ENCODE data around the gene AIDA. TPM values are rescaled to one million over a fixed set of nuclear protein-coding genes. Genes with fewer than 3 reads are reported as not detected.

Gene AIDA
- total and polyA plus RNA-seq, 2 experiments from 2014 or later: 25.7 to 34.4 TPM

- H3K79me2 ChIP-seq: peaks cover 21% of the 10 kb centered on the region
- H4K20me1 ChIP-seq (ENCODE audit: insufficient read depth, poor library complexity, severe bottlenecking): no peaks in the 10 kb centered on the region
- no peak overlapping the region for H3K27ac ChIP-seq
- DNase-seq (ENCODE audit: low spot score): no peak
- H3K4me2 ChIP-seq: no peak overlapping the region
- H3K9me3 ChIP-seq (ENCODE audit: low read depth): no peaks in the 10 kb centered on the region
- H3K4me3 ChIP-seq: no peak overlapping the region
- H3K27me3 ChIP-seq: no peaks in the 10 kb centered on the region
- H3K36me3 ChIP-seq (replicated peaks; ENCODE audit: insufficient read depth, low read depth): no peaks in the 10 kb centered on the region
- TF ChIP-seq EZH2 (IDR thresholded peaks at IDR 0.05; ENCODE audit: borderline replicate concordance) (no peak), EZH2phosphoT487 (IDR thresholded peaks at IDR 0.05; ENCODE audit: low read depth, severe bottlenecking, unreplicated experiment) (no peak)
- TF ChIP-seq, protein P1, sequence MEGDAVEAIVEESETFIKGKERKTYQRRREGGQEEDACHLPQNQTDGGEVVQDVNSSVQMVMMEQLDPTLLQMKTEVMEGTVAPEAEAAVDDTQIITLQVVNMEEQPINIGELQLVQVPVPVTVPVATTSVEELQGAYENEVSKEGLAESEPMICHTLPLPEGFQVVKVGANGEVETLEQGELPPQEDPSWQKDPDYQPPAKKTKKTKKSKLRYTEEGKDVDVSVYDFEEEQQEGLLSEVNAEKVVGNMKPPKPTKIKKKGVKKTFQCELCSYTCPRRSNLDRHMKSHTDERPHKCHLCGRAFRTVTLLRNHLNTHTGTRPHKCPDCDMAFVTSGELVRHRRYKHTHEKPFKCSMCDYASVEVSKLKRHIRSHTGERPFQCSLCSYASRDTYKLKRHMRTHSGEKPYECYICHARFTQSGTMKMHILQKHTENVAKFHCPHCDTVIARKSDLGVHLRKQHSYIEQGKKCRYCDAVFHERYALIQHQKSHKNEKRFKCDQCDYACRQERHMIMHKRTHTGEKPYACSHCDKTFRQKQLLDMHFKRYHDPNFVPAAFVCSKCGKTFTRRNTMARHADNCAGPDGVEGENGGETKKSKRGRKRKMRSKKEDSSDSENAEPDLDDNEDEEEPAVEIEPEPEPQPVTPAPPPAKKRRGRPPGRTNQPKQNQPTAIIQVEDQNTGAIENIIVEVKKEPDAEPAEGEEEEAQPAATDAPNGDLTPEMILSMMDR (IDR thresholded peaks at IDR 0.05; ENCODE audit: poor library complexity): no peak
- H3K4me1 ChIP-seq (ENCODE audit: insufficient read depth): peaks cover 10% of the 10 kb centered on the region
- no peaks in the 10 kb centered on the region for H3K9me2 ChIP-seq (replicated peaks; ENCODE audit: insufficient read depth)
- no peak overlapping the region for H2AFZ ChIP-seq
- 94% methylated on average over 1 of the region's 1 CpG for WGBS (ENCODE audit: low lambda C conversion rate, missing lambda C conversion rate)
These were observed 69.8 kb downstream of the AIDA start for GRCh38 chr1:222642468-222642867.

GRCh38 chr1:222641269-222641948, 70.9 kb downstream of the AIDA start:
- DNase-seq (ENCODE audit: low spot score): no peak
- Histone ChIP-seq H3K4me2 (no peak overlapping the region), H2AFZ (no peak overlapping the region), H3K79me2 (peaks cover 12% of the 10 kb centered on the region), H3K36me3 (replicated peaks; ENCODE audit: insufficient read depth, low read depth) (no peaks in the 10 kb centered on the region), H3K9me3 (ENCODE audit: low read depth) (no peaks in the 10 kb centered on the region), H3K27me3 (no peaks in the 10 kb centered on the region), H3K9me2 (replicated peaks; ENCODE audit: insufficient read depth) (no peaks in the 10 kb centered on the region), H3K27ac (no peak overlapping the region), H3K4me1 (ENCODE audit: insufficient read depth) (peaks cover 10% of the 10 kb centered on the region), H4K20me1 (ENCODE audit: insufficient read depth, poor library complexity, severe bottlenecking) (no peaks in the 10 kb centered on the region), H3K4me3 (no peak overlapping the region)
- WGBS (ENCODE audit: low lambda C conversion rate, missing lambda C conversion rate): 80% methylated on average over 5 of the region's 5 CpGs
- TF ChIP-seq, protein P1 (IDR thresholded peaks at IDR 0.05; ENCODE audit: poor library complexity): no peak
- no peak for TF ChIP-seq EZH2phosphoT487 (IDR thresholded peaks at IDR 0.05; ENCODE audit: low read depth, severe bottlenecking, unreplicated experiment)
- no peak for TF ChIP-seq EZH2 (IDR thresholded peaks at IDR 0.05; ENCODE audit: borderline replicate concordance)

DNA sequence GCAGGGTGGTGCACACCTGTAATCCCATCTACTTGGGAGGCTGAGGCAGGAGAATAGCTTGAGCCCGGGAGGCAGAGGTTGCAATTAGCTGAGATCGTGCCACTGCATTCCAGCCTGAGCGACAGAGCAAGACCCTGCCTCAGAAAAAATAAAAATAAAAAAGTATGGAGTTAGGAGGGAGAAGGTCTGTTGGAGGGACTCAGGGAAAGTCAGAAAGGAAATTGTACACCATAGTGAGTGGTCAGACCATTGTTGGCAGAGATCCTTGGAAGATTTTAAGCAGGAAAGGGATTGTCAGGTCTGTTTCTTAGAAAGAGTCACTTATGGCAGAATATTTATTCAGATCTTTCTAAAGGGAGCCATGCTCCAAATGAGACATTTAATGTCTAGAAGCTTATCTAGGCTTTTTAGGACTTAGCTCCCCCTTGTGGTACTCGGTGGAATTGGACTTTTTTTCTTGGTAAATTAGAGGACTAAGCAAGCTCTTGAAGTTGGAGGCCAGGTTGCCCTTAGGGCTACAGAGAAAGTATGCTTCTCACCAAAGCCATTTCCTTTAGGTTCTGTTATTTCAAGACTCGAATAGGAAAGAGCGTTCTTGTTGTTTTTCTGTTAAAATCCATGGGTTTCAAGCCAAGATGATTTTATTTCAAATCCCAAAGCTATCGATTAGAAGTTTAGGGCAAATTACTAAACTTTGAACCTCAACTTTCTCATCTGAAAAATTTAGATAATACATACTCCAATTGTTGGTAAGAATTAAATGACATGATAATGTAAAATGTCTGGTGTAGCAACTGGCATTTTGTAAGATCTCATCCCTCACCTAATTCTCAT, 77.9 kb downstream of the AIDA start:
- no peaks in the 10 kb centered on the region for H3K9me3 ChIP-seq (ENCODE audit: low read depth)
- H3K9me2 ChIP-seq (replicated peaks; ENCODE audit: insufficient read depth): no peaks in the 10 kb centered on the region
- H3K79me2 ChIP-seq: peaks cover 3% of the 10 kb centered on the region
- 54% methylated on average over 7 of the region's 7 CpGs for WGBS (ENCODE audit: low lambda C conversion rate, missing lambda C conversion rate)
- H3K36me3 ChIP-seq (replicated peaks; ENCODE audit: insufficient read depth, low read depth): no peaks in the 10 kb centered on the region
- TF ChIP-seq, protein P1 (IDR thresholded peaks at IDR 0.05; ENCODE audit: poor library complexity): peak; percentile 87
- TF ChIP-seq EZH2phosphoT487 (IDR thresholded peaks at IDR 0.05; ENCODE audit: low read depth, severe bottlenecking, unreplicated experiment) (no peak), EZH2 (IDR thresholded peaks at IDR 0.05; ENCODE audit: borderline replicate concordance) (no peak)
- DNase-seq (ENCODE audit: low spot score): peak; percentile 90
- H3K27ac ChIP-seq: no peak overlapping the region
- H3K4me1 ChIP-seq (ENCODE audit: insufficient read depth): no peaks in the 10 kb centered on the region
- H3K27me3 ChIP-seq: no peaks in the 10 kb centered on the region
- no peak overlapping the region for H3K4me3 ChIP-seq
- H2AFZ ChIP-seq: no peak overlapping the region
- H3K4me2 ChIP-seq: no peak overlapping the region
- no peaks in the 10 kb centered on the region for H4K20me1 ChIP-seq (ENCODE audit: insufficient read depth, poor library complexity, severe bottlenecking)

All from hepatocyte (in vitro differentiated cells).